Right lobe of liver (tissue), 4 donors: ENCODE data around the gene BANP.
"Not testable (repeated sequence)": the region's sequence is repeated elsewhere in the genome, so short reads cannot be mapped to it uniquely, and the experiment has no call there.

Experiments
- CTCF ChIP-seq, 4 donors: fragments of 200-600 bp in 3 of 4; fragments of 450-650 bp in 1 of 4; IDR thresholded peaks; one replicate each; pipeline versions ENCODE4 v1.5.1 to v1.8.0; 2016 to 2022; ENCODE audit warnings: antibody characterized with exemption in 4 of 4, mild to moderate bottlenecking in 2 of 4
- POLR2A ChIP-seq: fragments of 450-650 bp; IDR thresholded peaks from one replicate; pipeline ENCODE4 v1.6.1; 2017; ENCODE audit warnings: antibody characterized with exemption, mild to moderate bottlenecking
- donor health status: DM: no; HTN: no; CAD: no.
- donor health status: DM: no; HTN: no; CAD: no.
- donor health status: DM: no; HTN: yes; CAD: no.

- not testable (repeated sequence) for TF ChIP-seq CTCF (IDR thresholded peaks at IDR 0.05); POLR2A
Observed at GRCh38 chr16:88119881-88120751, 168.9 kb downstream of the BANP start.
